H9 (cell line): ENCODE results near the gene ATP8B2. TPM values are rescaled to one million over a fixed set of nuclear protein-coding genes. Genes with fewer than 3 reads are reported as not detected.

ENCODE experiments used
- DNase-seq: peaks from one replicate; pipeline ENCODE4 v3.0.0-alpha.2; 2017
- H2AFZ ChIP-seq: one replicate; pipeline ENCODE4 v1.6.1; 2013; ENCODE audit warnings: mild to moderate bottlenecking, low read length, control low read depth, moderate library complexity
- H2AK5ac ChIP-seq: 2 replicates; pipeline ENCODE4 v1.6.1; 2013; ENCODE audit warnings: low read length, control low read depth, mixed read lengths; ENCODE audit not compliant: insufficient read length
- H2BK120ac ChIP-seq: one replicate; pipeline ENCODE4 v1.6.1; 2013; ENCODE audit warnings: low read depth, mild to moderate bottlenecking, low read length, control low read depth, inconsistent platforms; ENCODE audit not compliant: poor library complexity, severe bottlenecking
- H2BK12ac ChIP-seq: 2 replicates; pipeline ENCODE4 v1.6.1; 2013; ENCODE audit warnings: low read length, control low read depth, mixed read lengths, low read depth; ENCODE audit not compliant: insufficient read length
- H2BK15ac ChIP-seq: 2 replicates; pipeline ENCODE4 v1.6.1; 2013; ENCODE audit warnings: low read depth, low read length, control low read depth
- H2BK20ac ChIP-seq: one replicate; pipeline ENCODE4 v1.6.1; 2013; ENCODE audit warnings: low read depth, mild to moderate bottlenecking, low read length, control low read depth, inconsistent platforms; ENCODE audit not compliant: poor library complexity, severe bottlenecking
- H2BK5ac ChIP-seq: 2 replicates; pipeline ENCODE4 v1.6.1; 2013; ENCODE audit warnings: low read length, control low read depth, mixed read lengths; ENCODE audit not compliant: insufficient read length
- H3K14ac ChIP-seq: 2 replicates; pipeline ENCODE4 v1.6.1; 2013; ENCODE audit warnings: low read length, control low read depth; ENCODE audit not compliant: insufficient read depth
- H3K18ac ChIP-seq: 2 replicates; pipeline ENCODE4 v1.6.1; 2013; ENCODE audit warnings: low read depth, mild to moderate bottlenecking, mixed read lengths, low read length, control low read depth; ENCODE audit not compliant: insufficient read length
- H3K23ac ChIP-seq: 2 replicates; pipeline ENCODE4 v1.6.1; 2013; ENCODE audit warnings: low read length, control low read depth, mixed read lengths, low read depth; ENCODE audit not compliant: insufficient read length
- H3K23me2 ChIP-seq: 2 replicates; pipeline ENCODE4 v1.6.1; 2013; ENCODE audit warnings: low read depth, mild to moderate bottlenecking, mixed read lengths, low read length, control low read depth; ENCODE audit not compliant: insufficient read length, poor library complexity, severe bottlenecking
- H3K27ac ChIP-seq: 2 replicates; pipeline ENCODE4 v1.5.1; 2013; ENCODE audit warnings: low read length, control low read depth, mixed read lengths, low read depth; ENCODE audit not compliant: insufficient read length
- H3K27me3 ChIP-seq: 2 replicates; pipeline ENCODE4 v1.6.1; 2013; ENCODE audit warnings: low read length, control low read depth, inconsistent platforms; ENCODE audit not compliant: insufficient read depth
- H3K4ac ChIP-seq: 2 replicates; pipeline ENCODE4 v1.6.1; 2013; ENCODE audit warnings: low read depth, mild to moderate bottlenecking, control low read depth, inconsistent platforms, low read length, moderate library complexity
- H3K4me1 ChIP-seq: 2 replicates; pipeline ENCODE4 v1.6.1; 2013; ENCODE audit warnings: low read length, control low read depth, inconsistent platforms; ENCODE audit not compliant: insufficient read depth
- H3K4me2 ChIP-seq: 2 replicates; pipeline ENCODE4 v1.6.1; 2013; ENCODE audit warnings: low read length, control low read depth, mixed read lengths; ENCODE audit not compliant: insufficient read length, insufficient read depth
- H3K56ac ChIP-seq: 2 replicates; pipeline ENCODE4 v1.6.1; 2013; ENCODE audit warnings: low read depth, mild to moderate bottlenecking, mixed read lengths, low read length, control low read depth; ENCODE audit not compliant: insufficient read length
- H3K79me1 ChIP-seq: 2 replicates; pipeline ENCODE4 v1.6.1; 2013; ENCODE audit warnings: low read depth, mild to moderate bottlenecking, moderate library complexity, low read length, control low read depth, inconsistent platforms; ENCODE audit not compliant: insufficient read depth, poor library complexity, severe bottlenecking
- H3K79me2 ChIP-seq: 2 replicates; pipeline ENCODE4 v1.6.1; 2013; ENCODE audit warnings: low read length, control low read depth, inconsistent platforms; ENCODE audit not compliant: insufficient read depth
- H3K9ac ChIP-seq: 2 replicates; pipeline ENCODE4 v1.6.1; 2013; ENCODE audit warnings: low read length, control low read depth, mixed read lengths; ENCODE audit not compliant: insufficient read length; ENCODE audit errors: extremely low read depth
- H3K9me3 ChIP-seq: one replicate; pipeline ENCODE4 v1.6.1; 2013; ENCODE audit warnings: low read depth, low read length, inconsistent platforms; ENCODE audit not compliant: control insufficient read depth
- H3T11ph ChIP-seq: one replicate; pipeline ENCODE4 v1.6.1; 2013; ENCODE audit warnings: mild to moderate bottlenecking, low read length, control low read depth, inconsistent platforms
- H4K20me1 ChIP-seq: one replicate; pipeline ENCODE4 v1.6.1; 2013; ENCODE audit not compliant: control insufficient read depth, insufficient read length, insufficient read depth
- H4K5ac ChIP-seq: 2 replicates; pipeline ENCODE4 v1.6.1; 2013; ENCODE audit warnings: low read depth, mild to moderate bottlenecking, mixed read lengths, low read length, control low read depth; ENCODE audit not compliant: insufficient read length
- H4K8ac ChIP-seq: replicated peaks from 2 replicates; pipeline ENCODE4 v1.6.1; 2013; ENCODE audit warnings: low read length, control low read depth, mixed read lengths, low read depth; ENCODE audit not compliant: insufficient read length
- H4K91ac ChIP-seq: 2 replicates; pipeline ENCODE4 v1.6.1; 2013; ENCODE audit warnings: low read depth, mild to moderate bottlenecking, moderate library complexity, mixed read lengths, low read length, control low read depth; ENCODE audit not compliant: insufficient read length
- H3K27ac Mint-ChIP-seq, 3 experiments: 2 replicates in 2 of 3; 3 replicates in 1 of 3; pipeline ENCODE4 v1.8.0; 2020 to 2021; ENCODE audit warnings: mixed read lengths in 3 of 3, mild to moderate bottlenecking in 1 of 3, moderate library complexity in 1 of 3
- H3K27me3 Mint-ChIP-seq: 2 replicates; pipeline ENCODE4 v1.8.0; 2021; ENCODE audit warnings: low read depth, mild to moderate bottlenecking, moderate library complexity, mixed read lengths
- H3K36me3 Mint-ChIP-seq, 3 experiments: 2 replicates in 2 of 3; 3 replicates in 1 of 3; pipeline ENCODE4 v1.8.0; 2020 to 2021; ENCODE audit warnings: low read depth in 3 of 3, mixed read lengths in 3 of 3; ENCODE audit not compliant: insufficient read depth in 1 of 3
- H3K4me1 Mint-ChIP-seq, 2 experiments: 2 replicates each; pipeline ENCODE4 v1.8.0; 2020; ENCODE audit warnings: mixed read lengths in 2 of 2
- H3K4me3 Mint-ChIP-seq, 2 experiments: 2 replicates in 1 of 2; 3 replicates in 1 of 2; pipeline ENCODE4 v1.8.0; 2020 to 2021; ENCODE audit warnings: mild to moderate bottlenecking in 2 of 2, mixed read lengths in 2 of 2, moderate library complexity in 1 of 2
- H3K9me3 Mint-ChIP-seq, 2 experiments: 2 replicates in 1 of 2; 3 replicates in 1 of 2; pipeline ENCODE4 v1.8.0; 2020; ENCODE audit warnings: mild to moderate bottlenecking in 2 of 2, mixed read lengths in 2 of 2, moderate library complexity in 1 of 2
- CTCF ChIP-seq: fragments of 200-600 bp; sonication (generic); conservative IDR thresholded peaks from 3 replicates; pipeline ENCODE4 v1.8.0; 2021; ENCODE audit warnings: antibody characterized with exemption, mild to moderate bottlenecking
- WGBS: extraction: QIAGEN DNeasy Blood & Tissue Kit; methylation state at CpG from one replicate; pipeline ENCODE4 v1.1.7; 2013; ENCODE audit warnings: missing lambda C conversion rate, low lambda C conversion rate, mixed read lengths; ENCODE audit not compliant: insufficient read length; ENCODE audit errors: extremely low coverage; 5-methylcytosine and 5-hydroxymethylcytosine counted together
- total RNA-seq: library from RNA; stranded (reverse); gene quantifications from 2 replicates; pipeline ENCODE4 v1.2.1, GENCODE V29; 2021

Gene ATP8B2
- total RNA-seq, 1 experiment from 2014 or later = 37.6 TPM

GRCh38 chr1:154348429-154349076 is 23.2 kb downstream of the ATP8B2 start:
- Histone ChIP-seq H3K27ac (no peak overlapping the region), H4K5ac (no peak overlapping the region), H2BK20ac (no peak overlapping the region), H3K4me1 (no peaks in the 10 kb centered on the region; the same call in 1 of the 2 replicates), H2BK5ac (no peak overlapping the region), H2AFZ (no peak overlapping the region), H2BK15ac (no peak overlapping the region), H3K27me3 (no peaks in the 10 kb centered on the region), H3K4me2 (no peak overlapping the region), H3K4ac (no peak overlapping the region), H2BK120ac (no peak overlapping the region), H4K20me1 (no peaks in the 10 kb centered on the region), H3K23me2 (peaks cover 12% of the 10 kb centered on the region), H3T11ph (no peak overlapping the region), H3K18ac (no peak overlapping the region), H3K23ac (no peak overlapping the region), H4K91ac (no peak overlapping the region), H2BK12ac (no peak overlapping the region), H3K9ac (no peak overlapping the region), H2AK5ac (no peak overlapping the region), H3K9me3 (no peaks in the 10 kb centered on the region), H3K56ac (no peak overlapping the region), H4K8ac (no peak overlapping the region), H3K79me1 (no peaks in the 10 kb centered on the region), H3K79me2 (no peaks in the 10 kb centered on the region), H3K14ac (no peak overlapping the region)
- no peak overlapping the region for H3K4me3 Mint-ChIP-seq
- 0 out of 3 replicates have a peak, but pooled peaks have one; percentile 10 for TF ChIP-seq CTCF
- peaks cover 11% of the 10 kb centered on the region for H3K27me3 Mint-ChIP-seq
- H3K36me3 Mint-ChIP-seq = peaks cover 36 to 59% (median 55%) of the 10 kb centered on the region in 3 experiments
- no peak for DNase-seq
- H3K4me1 Mint-ChIP-seq = peaks cover 23 to 27% of the 10 kb centered on the region in 2 experiments
- no CpG with 5 or more reads among the region's 27 CpGs for WGBS
- no peaks in the 10 kb centered on the region; a peak in 1 of 5 replicates for H3K9me3 Mint-ChIP-seq
- H3K27ac Mint-ChIP-seq = peak overlapping the region in 1 of 3 experiments; percentile 52; a peak in 1 of 7 replicates
